ENCODE data around the gene PFDN1. TPM values are rescaled to one million over a fixed set of nuclear protein-coding genes. Genes with fewer than 3 reads are reported as not detected.
A peak's percentile ranks its signal among the peaks of the same experiment; 100 is the strongest.
"Not testable (repeated sequence)": the region's sequence is repeated elsewhere in the genome, so short reads cannot be mapped to it uniquely, and the experiment has no call there.

PFDN1 gene
- total RNA-seq, 1 donor from 2014 or later = 72.7 TPM

DNA sequence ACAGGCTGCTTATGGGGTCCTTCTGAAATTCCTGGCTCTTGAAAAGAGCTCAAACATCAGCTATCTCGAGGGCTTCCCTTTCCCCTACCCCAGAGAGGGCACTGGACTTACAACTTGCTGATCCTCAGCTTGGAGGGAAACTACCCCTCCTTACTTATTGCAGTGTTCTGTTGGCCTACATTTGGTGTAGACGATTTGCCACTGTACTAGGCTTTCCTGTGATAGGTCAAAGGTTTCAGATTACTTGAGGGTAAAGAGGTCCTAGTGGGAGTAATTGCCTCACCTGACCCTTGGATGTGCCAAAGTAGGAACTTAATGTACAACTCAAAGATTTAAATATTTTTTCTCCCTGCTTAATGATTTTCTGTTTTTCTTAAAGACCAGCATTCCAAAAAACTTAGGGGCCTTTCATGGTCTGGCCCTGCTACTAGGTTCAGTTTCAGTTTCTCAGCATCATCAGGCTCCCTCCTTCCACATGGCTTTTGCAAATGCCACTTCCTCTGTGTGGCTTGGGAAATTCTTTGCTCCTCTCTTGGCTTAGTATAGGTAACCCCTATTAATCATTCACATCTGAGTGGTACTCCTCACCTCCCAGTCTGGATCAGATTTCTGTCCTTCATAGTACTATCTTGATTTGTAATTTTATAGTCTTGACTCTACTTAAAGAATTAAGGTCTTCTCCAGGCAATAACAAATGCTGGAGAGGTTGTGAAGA lies 95.5 kb downstream of the PFDN1 start:
- no peak for DNase-seq

DNA sequence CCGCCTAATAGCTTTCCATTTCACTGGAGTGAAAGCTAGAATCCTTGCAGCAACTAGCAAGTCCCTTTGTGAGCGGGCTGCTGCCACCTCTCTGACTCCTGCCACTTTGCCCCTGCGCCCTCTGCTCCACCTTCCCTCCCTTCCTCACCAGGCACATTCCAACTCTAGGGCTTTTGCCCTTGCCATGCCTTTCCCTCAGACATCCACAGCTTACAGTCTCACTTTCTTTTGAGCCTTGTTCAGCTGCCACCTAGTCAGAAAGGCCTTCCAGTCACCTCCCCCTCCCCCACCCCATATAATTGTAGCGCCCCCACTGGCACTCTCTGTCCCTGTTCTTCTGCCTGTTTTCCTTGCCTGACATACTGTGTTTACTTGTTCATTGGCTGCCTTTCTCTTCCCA lies 96.9 kb downstream of the PFDN1 start:
- DNase-seq = no peak

DNA sequence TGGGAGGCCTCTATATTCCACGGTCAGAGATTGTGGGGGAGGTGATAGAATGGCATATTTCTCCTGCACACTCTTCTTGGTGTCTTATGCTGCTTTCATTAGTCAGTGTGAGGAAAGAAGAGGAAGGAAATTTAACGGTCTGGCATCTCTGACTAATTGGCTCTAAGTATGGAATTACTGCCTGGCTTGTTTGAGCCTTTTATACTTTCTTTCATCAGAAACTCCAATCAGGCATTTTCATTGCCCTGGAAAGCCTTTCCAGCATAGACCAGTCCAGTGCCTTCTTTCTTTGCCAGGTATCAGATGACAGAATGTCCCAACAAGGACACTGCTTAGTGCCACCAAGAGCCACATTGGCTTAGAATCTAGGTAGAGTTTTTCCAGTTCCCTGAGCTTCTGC lies 97.7 kb downstream of the PFDN1 start:
- peak; percentile 71 for DNase-seq

DNA sequence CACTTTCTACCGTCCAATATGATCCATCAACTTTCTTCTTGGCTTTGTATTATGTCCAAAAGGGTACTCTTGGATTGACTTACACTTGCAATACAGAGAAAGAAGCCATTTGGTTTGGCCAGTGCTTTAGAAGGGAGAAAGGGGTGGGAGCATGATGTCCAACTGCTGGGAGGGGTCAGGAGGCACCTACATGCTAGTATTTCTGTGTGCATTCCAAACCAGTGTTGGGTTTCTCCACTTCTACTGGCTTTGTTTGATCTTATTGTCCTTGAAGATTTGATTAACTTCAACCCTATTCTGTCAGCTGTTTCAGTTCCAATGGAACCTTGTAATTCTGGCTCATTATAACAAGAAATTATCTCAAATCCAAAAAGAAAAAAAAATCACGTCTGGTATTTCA lies 100.3 kb downstream of the PFDN1 start:
- no peak for DNase-seq

DNA sequence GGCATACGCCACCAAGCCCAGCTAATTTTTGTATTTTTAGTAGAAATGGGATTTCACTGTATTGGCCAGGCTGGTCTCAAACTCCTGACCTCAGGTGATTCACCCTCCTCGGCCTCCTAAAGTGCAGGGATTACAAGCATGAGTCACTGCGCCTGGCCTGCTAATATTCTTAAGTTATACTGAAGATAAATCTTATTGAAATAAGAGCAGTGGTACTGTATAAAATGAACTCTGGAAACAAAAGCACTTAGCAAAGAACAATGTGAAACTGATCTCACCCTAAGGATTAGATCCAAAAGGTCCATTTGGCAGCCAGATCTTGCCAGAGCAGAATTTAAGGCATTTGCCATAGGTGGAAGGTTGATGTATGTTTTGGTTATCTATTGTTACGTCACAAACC lies 100.8 kb downstream of the PFDN1 start:
- DNase-seq = no peak

DNA sequence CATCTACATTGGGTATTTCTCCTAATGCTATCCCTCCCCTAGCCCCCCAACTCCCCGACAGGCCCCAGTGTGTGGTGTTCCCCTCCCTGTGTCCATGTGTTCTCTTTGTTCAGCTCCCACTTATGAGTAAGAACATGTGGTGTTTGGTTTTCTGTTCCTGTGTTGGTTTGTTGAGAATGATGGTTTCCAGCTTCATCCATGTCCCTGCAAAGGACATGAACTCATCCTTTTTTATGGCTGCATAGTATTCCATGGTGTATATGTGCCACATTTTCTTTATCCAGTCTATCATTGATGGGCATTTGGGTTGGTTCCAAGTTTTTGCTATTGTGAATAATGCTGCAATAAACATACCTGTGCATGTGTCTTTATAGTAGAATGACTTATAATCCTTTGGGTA lies 104.0 kb downstream of the PFDN1 start:
- DNase-seq = not testable (repeated sequence)

DNA sequence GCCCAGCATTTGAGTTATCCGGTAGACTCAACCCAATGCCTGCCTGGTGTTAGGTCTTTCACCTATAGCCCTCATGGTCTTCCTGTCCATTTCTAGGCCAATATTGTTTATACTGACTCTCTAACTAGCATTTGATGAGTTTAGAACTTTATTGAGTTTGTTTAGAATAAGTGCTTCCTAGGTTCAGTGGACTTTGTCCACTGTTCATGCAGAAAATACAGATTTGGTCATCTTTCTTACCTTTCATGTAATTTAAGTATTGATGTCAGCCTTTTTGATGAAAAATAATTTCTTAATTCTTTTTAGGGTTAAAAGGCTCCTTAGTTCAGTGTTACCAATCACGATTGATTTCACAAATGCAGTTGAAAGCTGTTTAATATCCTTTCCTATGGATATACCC lies 105.9 kb downstream of the PFDN1 start:
- DNase-seq = no peak

DNA sequence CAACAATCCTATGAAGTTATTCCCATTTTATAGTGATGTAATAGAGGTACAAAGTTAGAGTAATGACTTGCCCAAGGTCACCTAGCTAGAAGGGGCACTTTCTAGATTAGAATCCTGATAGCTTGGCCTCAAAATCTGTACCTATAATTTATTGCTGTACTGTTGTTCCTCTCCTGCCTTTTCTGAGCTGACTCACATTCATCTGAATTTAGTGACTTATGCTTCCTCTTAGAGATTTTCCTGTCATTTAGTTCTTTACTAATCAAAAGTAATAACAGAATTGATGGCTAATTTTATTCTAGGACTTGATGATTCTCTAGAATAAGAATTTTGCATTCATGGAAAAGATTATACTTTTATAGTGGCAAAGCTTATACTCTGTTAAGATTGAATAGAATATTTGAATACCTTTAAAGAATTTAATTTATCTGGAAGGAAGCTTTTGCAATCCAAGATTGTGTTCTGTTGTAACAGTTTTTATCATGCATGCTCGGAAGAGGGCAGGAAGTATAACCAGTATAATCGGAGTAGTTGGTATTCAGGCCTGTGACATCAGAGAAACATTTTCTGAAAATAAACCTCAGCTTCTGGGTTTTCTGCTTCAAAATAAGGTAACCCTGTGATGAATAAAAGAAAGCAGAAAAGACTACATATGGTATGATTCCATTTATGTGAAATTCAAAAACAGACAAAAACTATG lies 106.6 kb downstream of the PFDN1 start:
- peak; percentile 27 for DNase-seq

Other genes with a start within 250 kb of the PFDN1 start
- 7.8 and 8.7 TPM in 2 replicates for gene PURA, start 189.0 kb downstream of the PFDN1 start, total RNA-seq
- gene IGIP, start 177.2 kb downstream of the PFDN1 start, total RNA-seq = 5.0 and 5.8 TPM in 2 replicates
- 8.7 and 8.8 TPM in 2 replicates for gene CYSTM1, start 127.9 kb downstream of the PFDN1 start, total RNA-seq
- gene HBEGF, start 43.5 kb upstream of the PFDN1 start, total RNA-seq = 30.6 and 33.4 TPM in 2 replicates
- not detected in 2 replicates for gene SLC4A9, start 57.1 kb upstream of the PFDN1 start, total RNA-seq
- 70.1 and 80.0 TPM in 2 replicates for gene ANKHD1, start 98.7 kb upstream of the PFDN1 start, total RNA-seq
- 0.37 and 0.51 TPM in 2 replicates for gene EIF4EBP3, start 244.6 kb upstream of the PFDN1 start, total RNA-seq

All from dermis blood vessel endothelial cell (primary cell).